Heart right ventricle (tissue), 16 donors: ENCODE results near the gene NSUN6. TPM values are rescaled to one million over a fixed set of nuclear protein-coding genes. Genes with fewer than 3 reads are reported as not detected.

Experiments used
- ATAC-seq, 8 donors: fragments of 200-7000 bp; cut with Tn5 transposase; one replicate each; pipeline ENCODE4 v1.9.1; 2020; ENCODE audit warnings: mild to moderate bottlenecking in 8 of 8, moderate library complexity in 8 of 8, moderate number of reproducible peaks in 1 of 8
- DNase-seq, 2 donors: peaks; one replicate each; pipeline ENCODE4 v3.0.0-alpha.2; 2020
- H3K27ac ChIP-seq, 10 donors: fragments of 200-600 bp; sonication (generic) in 2 of 10; one replicate each; pipeline versions ENCODE4 v1.5.0 to v1.8.0; 2020 to 2022; ENCODE audit warnings: mild to moderate bottlenecking in 3 of 10
- H3K27me3 ChIP-seq, 7 donors: fragments of 200-600 bp; one replicate each; pipeline ENCODE4 v1.8.0; 2021 to 2022; ENCODE audit warnings: mild to moderate bottlenecking in 2 of 7
- H3K36me3 ChIP-seq, 9 donors: fragments of 200-600 bp; sonication (generic) in 1 of 9; one replicate each; pipeline versions ENCODE4 v1.5.0 to v1.8.0; 2020 to 2022; ENCODE audit warnings: mild to moderate bottlenecking in 2 of 9
- H3K4me1 ChIP-seq, 9 donors: fragments of 200-600 bp; sonication (generic) in 1 of 9; one replicate each; pipeline versions ENCODE4 v1.5.0 to v1.8.0; 2020 to 2022; ENCODE audit warnings: mild to moderate bottlenecking in 4 of 9
- H3K4me3 ChIP-seq, 10 donors: fragments of 200-600 bp; sonication (generic) in 2 of 10; one replicate each; pipeline versions ENCODE4 v1.5.0 to v1.8.0; 2020 to 2022; ENCODE audit warnings: mild to moderate bottlenecking in 7 of 10, moderate library complexity in 2 of 10
- H3K9me3 ChIP-seq, 11 donors: fragments of 200-600 bp in 10 of 11; sonication (generic) in 2 of 11; one replicate each; pipeline versions ENCODE4 v1.5.0 to v1.8.0; 2013 to 2022; ENCODE audit warnings: mild to moderate bottlenecking in 2 of 11, control low read depth in 1 of 11, moderate library complexity in 1 of 11
- WGBS, 2 donors: extraction: QIAGEN DNeasy Blood & Tissue Kit; methylation state at CpG; one replicate each; pipeline ENCODE4 v1.1.7; 2013; ENCODE audit warnings: inconsistent platforms in 1 of 2; 5-methylcytosine and 5-hydroxymethylcytosine counted together
- intact Hi-C, 10 donors: fragments of 100-400 bp; cut with DNase I; formaldehyde crosslinking; loops; one replicate each; pipeline versions ENCODE4 v1.11.1 to v1.14.2; 2022
- long read RNA-seq, 3 donors: library from polyadenylated mRNA; unstranded; transcript quantifications; one replicate each; pipeline ENCODE4 v2.0.0, GENCODE V29; 2020 to 2021
- polyA plus RNA-seq, 2 donors: library from polyadenylated mRNA; stranded (reverse); fragments of 200-250 nt; gene quantifications; one replicate each; pipeline ENCODE4 v1.2.3, GENCODE V29; 2013
- total RNA-seq, 10 donors: library from RNA; stranded (reverse); fragmentation: NEBNext Ultra II Directional in 3 of 10; extraction: Animal tissue kit (Norgen Biotek cat#: 25700) in 3 of 10; gene quantifications; one replicate each; pipeline versions ENCODE4 v1.2.1 to v1.2.4, GENCODE V29; 2021 to 2023
- TF ChIP-seq, protein P1 (sequence below), 9 donors: fragments of 200-600 bp; sonication (generic) in 2 of 9; IDR thresholded peaks; one replicate each; pipeline versions ENCODE4 v1.5.0 to v1.8.0; 2021 to 2022; ENCODE audit warnings: antibody characterized with exemption in 9 of 9, mild to moderate bottlenecking in 5 of 9, moderate library complexity in 1 of 9
- donor health status: Arrhythmogenic right ventricular cardiomyopathy.
- donor health status: ischemic (EF 13 %, LVEDD 7.1; RV severe dilation, severe dysfunction).
- donor health status: healthy with polysubstance abuse.
- donor health status: DM: no; HTN: yes; CAD: no.
- donor health status: DM: no; HTN: no; CAD: no.
- donor health status: ischemic (EF 25% LVEDD 6.9; RV normal size, moderate dysfunction).
- donor health status: ischemic (EF 25% LVEDD 5.7; RV mildly dilated, moderate dysfunction).
- donor health status: healthy.
- donor health status: DM: yes; HTN: yes; CAD: no.
- donor health status: Ischemic cardiomyopathy.
- donor health status: ischemic (EF 35%, LVEDD 5.7; RV mildly dilated, moderate dysfunction).
- donor health status: nonischemic (EF 11% LVEDD 7.7; RV severe dilation, severe dysfunction).
- donor health status: DM: yes; HTN: yes; CAD: no.
- donor health status: PGD.
- donor health status: ischemic (EF 29% LVEDD 5.4; RV normal size, mild dysfunction).
- donor health status: nonischemic (EF 23%, LVEDD 6.1; RV moderate dilation, normal function).

The NSUN6 gene, protein sequence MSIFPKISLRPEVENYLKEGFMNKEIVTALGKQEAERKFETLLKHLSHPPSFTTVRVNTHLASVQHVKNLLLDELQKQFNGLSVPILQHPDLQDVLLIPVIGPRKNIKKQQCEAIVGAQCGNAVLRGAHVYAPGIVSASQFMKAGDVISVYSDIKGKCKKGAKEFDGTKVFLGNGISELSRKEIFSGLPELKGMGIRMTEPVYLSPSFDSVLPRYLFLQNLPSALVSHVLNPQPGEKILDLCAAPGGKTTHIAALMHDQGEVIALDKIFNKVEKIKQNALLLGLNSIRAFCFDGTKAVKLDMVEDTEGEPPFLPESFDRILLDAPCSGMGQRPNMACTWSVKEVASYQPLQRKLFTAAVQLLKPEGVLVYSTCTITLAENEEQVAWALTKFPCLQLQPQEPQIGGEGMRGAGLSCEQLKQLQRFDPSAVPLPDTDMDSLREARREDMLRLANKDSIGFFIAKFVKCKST
- total RNA-seq (10 to 100 TPM in 2 of 10 donors, 1 to 10 TPM in 8; 4.9 to 11.4 (median 8.7) TPM), polyA plus RNA-seq (10 to 100 TPM in 1 of 2 donors, 1 to 10 TPM in 1; 5.5 to 13.5 TPM)
- long read RNA-seq, donor 1, transcript NSUN6-201 (11 exons, 2,201 nt): major isoform, 6 of 10 reads
- long read RNA-seq, donor 1, partial matches to known transcripts: 0 of 10 reads
- long read RNA-seq, donor 1, other reads (novel, unspliced or antisense): 3 of 10 reads
- long read RNA-seq, donor 2, partial matches to known transcripts: 3 of 8 reads
- long read RNA-seq, donor 2, other reads (novel, unspliced or antisense): 5 of 8 reads
- long read RNA-seq, donor 3, transcript NSUN6-201 (11 exons, 2,201 nt): major isoform, 11 of 15 reads
- long read RNA-seq, donor 3, partial matches to known transcripts: 0 of 15 reads
- long read RNA-seq, donor 3, other reads (novel, unspliced or antisense): 3 of 15 reads

- Histone ChIP-seq H3K4me1 (peaks cover 0 to 37% (median 20%) of the 10 kb centered on the region in 9 donors), H3K4me3 (peak within 1 kb of the TSS; percentile 27 to 76 (median 70)), H3K9me3 (no peaks in the 10 kb centered on the region), H3K36me3 (peaks cover 0 to 33% (median 0%) of the 10 kb centered on the region in 9 donors), H3K27me3 (no peaks in the 10 kb centered on the region), H3K27ac (peak within 1 kb of the TSS; percentile 82 to 96 (median 90))
- ATAC-seq: peak; percentile 96 to 99 (median 99)
- 0 to 1% methylated on average over 39 of the region's 39 CpGs for WGBS, 2 donors
- TF ChIP-seq, protein P1, sequence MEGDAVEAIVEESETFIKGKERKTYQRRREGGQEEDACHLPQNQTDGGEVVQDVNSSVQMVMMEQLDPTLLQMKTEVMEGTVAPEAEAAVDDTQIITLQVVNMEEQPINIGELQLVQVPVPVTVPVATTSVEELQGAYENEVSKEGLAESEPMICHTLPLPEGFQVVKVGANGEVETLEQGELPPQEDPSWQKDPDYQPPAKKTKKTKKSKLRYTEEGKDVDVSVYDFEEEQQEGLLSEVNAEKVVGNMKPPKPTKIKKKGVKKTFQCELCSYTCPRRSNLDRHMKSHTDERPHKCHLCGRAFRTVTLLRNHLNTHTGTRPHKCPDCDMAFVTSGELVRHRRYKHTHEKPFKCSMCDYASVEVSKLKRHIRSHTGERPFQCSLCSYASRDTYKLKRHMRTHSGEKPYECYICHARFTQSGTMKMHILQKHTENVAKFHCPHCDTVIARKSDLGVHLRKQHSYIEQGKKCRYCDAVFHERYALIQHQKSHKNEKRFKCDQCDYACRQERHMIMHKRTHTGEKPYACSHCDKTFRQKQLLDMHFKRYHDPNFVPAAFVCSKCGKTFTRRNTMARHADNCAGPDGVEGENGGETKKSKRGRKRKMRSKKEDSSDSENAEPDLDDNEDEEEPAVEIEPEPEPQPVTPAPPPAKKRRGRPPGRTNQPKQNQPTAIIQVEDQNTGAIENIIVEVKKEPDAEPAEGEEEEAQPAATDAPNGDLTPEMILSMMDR (IDR thresholded peaks at IDR 0.05): peak in 4 of 9 donors; percentile 10 to 45 (median 38)
- intact Hi-C loops: loop anchor here in 1 of 10 donors (1.0 kb wide), 1 partner anchor 8 kb away; the partner anchor contains the start of gene ARL5B
- DNase-seq: peak; percentile 89 to 92
Observed at GRCh38 chr10:18651324-18652007, at the start of gene NSUN6. TSS of gene NSUN6 (minus strand) at chr10:18651587. CDS start at chr10:18651203, 384 bp downstream.

DNA sequence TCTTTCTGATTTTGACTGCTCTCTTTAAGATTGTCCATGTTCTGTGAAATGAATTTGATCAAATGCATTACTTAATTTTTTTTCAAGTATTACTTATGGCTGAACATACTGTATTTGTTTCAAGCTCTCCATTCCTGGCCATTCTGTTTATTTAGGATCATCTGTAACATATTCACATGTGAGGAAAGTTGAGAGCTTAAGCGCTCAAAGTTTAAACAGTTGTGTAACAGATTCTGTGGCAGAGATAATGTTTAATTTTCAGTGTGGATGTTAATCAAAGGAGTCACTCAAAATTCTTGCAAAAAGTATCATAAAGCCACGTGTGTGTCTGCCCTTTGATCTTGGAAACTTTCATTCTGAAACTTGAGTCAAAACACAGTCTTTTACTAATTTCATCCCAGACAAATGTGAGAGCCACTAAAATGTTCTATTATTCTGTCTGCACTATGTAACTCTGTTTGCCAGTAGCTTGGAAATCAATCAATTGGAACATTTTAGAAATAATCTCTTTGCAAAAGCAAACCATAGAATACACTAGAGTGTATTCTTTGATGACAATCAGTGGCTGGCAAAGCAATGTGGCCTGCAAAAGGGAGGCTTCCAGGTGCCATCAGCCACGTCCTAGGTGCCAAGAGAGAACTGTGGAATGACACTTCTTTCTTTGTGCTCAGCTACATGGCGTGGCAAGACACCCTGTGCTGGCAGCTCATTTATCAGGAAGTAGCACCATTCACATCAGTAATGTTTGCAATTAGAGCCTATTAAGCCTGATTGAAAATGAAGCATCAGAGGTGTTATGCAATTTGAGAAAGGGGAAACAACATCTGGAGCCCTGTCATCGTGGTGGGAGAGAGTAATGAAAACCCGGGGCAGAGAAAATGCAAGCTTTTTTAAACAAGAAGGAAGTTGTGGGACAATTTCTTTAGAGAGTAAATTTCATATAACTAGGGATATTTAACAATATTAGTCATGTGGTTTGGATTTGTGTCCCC, 48.8 kb upstream of the NSUN6 start:
- Histone ChIP-seq H3K27me3 (no peaks in the 10 kb centered on the region), H3K36me3 (no peaks in the 10 kb centered on the region), H3K9me3 (peaks cover 0 to 6% (median 0%) of the 10 kb centered on the region in 11 donors), H3K4me3 (no peak overlapping the region), H3K4me1 (no peaks in the 10 kb centered on the region), H3K27ac (no peak overlapping the region)
- intact Hi-C loops: no loop called here
- no peak for ATAC-seq
- TF ChIP-seq, protein P1 (IDR thresholded peaks at IDR 0.05): no peak
- 75 to 88% methylated on average over 6 of the region's 6 CpGs for WGBS, 2 donors
- no peak for DNase-seq

GRCh38 chr10:18690541-18690940, 39.2 kb upstream of the NSUN6 start:
- Histone ChIP-seq H3K4me3 (no peak overlapping the region), H3K4me1 (no peaks in the 10 kb centered on the region), H3K9me3 (no peaks in the 10 kb centered on the region), H3K36me3 (no peaks in the 10 kb centered on the region), H3K27me3 (peaks cover 0 to 5% (median 0%) of the 10 kb centered on the region in 7 donors), H3K27ac (no peak overlapping the region)
- WGBS, 2 donors: 91 to 95% methylated on average over 6 of the region's 6 CpGs
- no peak for DNase-seq
- intact Hi-C loops: loop anchor here in 1 of 10 donors (5.0 kb wide), 1 partner anchor 1017 kb away; no protein-coding TSS in a partner anchor
- TF ChIP-seq, protein P1 (IDR thresholded peaks at IDR 0.05): no peak
- ATAC-seq: no peak
